WTC11 (cell line): Measurements from ENCODE around the gene FRMD4A. TPM values are rescaled to one million over a fixed set of nuclear protein-coding genes. Genes with fewer than 3 reads are reported as not detected.

ENCODE experiments used
- ATAC-seq: fragments of 200-7000 bp; cut with Tn5 transposase; 2 replicates; pipeline ENCODE4 v1.10.0; 2021; ENCODE audit warnings: mild to moderate bottlenecking, moderate library complexity
- CTCF ChIA-PET: fragments of 300-600 bp; sonication (Branson Sonifier 250); formaldehyde crosslinking; loops from one replicate; lab custom pipeline; 2021; ENCODE audit warnings: antibody characterized with exemption; lab: Charles Lee
- POLR2A ChIA-PET: fragments of 350-600 bp; sonication (Branson Sonifier 250); formaldehyde crosslinking; loops from one replicate; lab custom pipeline; 2021; ENCODE audit warnings: antibody characterized with exemption; lab: Charles Lee
- DNase-seq: peaks from one replicate; pipeline ENCODE4 v3.0.0; 2021; ENCODE audit warnings: low spot score
- H3K27ac Mint-ChIP-seq: 2 replicates; pipeline ENCODE4 v1.8.0; 2021; ENCODE audit warnings: mixed read lengths
- H3K27me3 Mint-ChIP-seq: 2 replicates; pipeline ENCODE4 v1.8.0; 2021; ENCODE audit warnings: low read depth, mild to moderate bottlenecking, moderate library complexity, mixed read lengths
- H3K36me3 Mint-ChIP-seq: 2 replicates; pipeline ENCODE4 v1.8.0; 2021; ENCODE audit warnings: mixed read lengths
- H3K4me1 Mint-ChIP-seq: 2 replicates; pipeline ENCODE4 v1.8.0; 2022; ENCODE audit warnings: mixed read lengths
- H3K4me3 Mint-ChIP-seq: 2 replicates; pipeline ENCODE4 v1.8.0; 2021; ENCODE audit warnings: mild to moderate bottlenecking, moderate library complexity, mixed read lengths
- H3K9me3 Mint-ChIP-seq: 2 replicates; pipeline ENCODE4 v1.8.0; 2021; ENCODE audit warnings: mixed read lengths
- ATF1 ChIP-seq: sonication (generic); formaldehyde crosslinking; IDR thresholded peaks from 2 replicates; pipeline ENCODE4 v1.8.1; 2023; ENCODE audit warnings: mild to moderate bottlenecking, moderate library complexity, missing genetic modification reagents
- CREM ChIP-seq: sonication (generic); formaldehyde crosslinking; IDR thresholded peaks from 2 replicates; pipeline ENCODE4 v1.8.1; 2022; ENCODE audit warnings: mild to moderate bottlenecking, missing genetic modification reagents, moderate library complexity
- ERG ChIP-seq: fragments of 250-450 bp; sonication (Bioruptor Pico); IDR thresholded peaks from 2 replicates; pipeline ENCODE4 v1.8.0; 2021; ENCODE audit warnings: mild to moderate bottlenecking
- HMGA2 ChIP-seq: fragments of 250-450 bp; sonication (Bioruptor Pico); IDR thresholded peaks from 2 replicates; pipeline ENCODE4 v1.4.0; 2021; ENCODE audit warnings: mild to moderate bottlenecking, moderate library complexity
- MXD4 ChIP-seq: fragments of 250-450 bp; sonication (Bioruptor Pico); IDR thresholded peaks from 2 replicates; pipeline ENCODE4 v1.8.0; 2021; ENCODE audit warnings: mild to moderate bottlenecking, moderate library complexity, borderline replicate concordance
- MYBL2 ChIP-seq: sonication (generic); formaldehyde crosslinking; IDR thresholded peaks from 2 replicates; pipeline ENCODE4 v1.8.1; 2023; ENCODE audit warnings: mild to moderate bottlenecking, moderate library complexity, missing genetic modification reagents
- NFYB ChIP-seq: sonication (generic); formaldehyde crosslinking; conservative IDR thresholded peaks from 2 replicates; pipeline ENCODE4 v1.8.0; 2022; ENCODE audit warnings: low read depth, missing genetic modification reagents
- PREB ChIP-seq: sonication (generic); formaldehyde crosslinking; IDR thresholded peaks from 2 replicates; pipeline ENCODE4 v1.8.1; 2022; ENCODE audit warnings: mild to moderate bottlenecking, missing genetic modification reagents, moderate library complexity, borderline replicate concordance
- RELA ChIP-seq: sonication (generic); formaldehyde crosslinking; IDR thresholded peaks from 2 replicates; pipeline ENCODE4 v1.8.1; 2022; ENCODE audit warnings: missing genetic modification reagents, mild to moderate bottlenecking, borderline replicate concordance
- SOX15 ChIP-seq: fragments of 250-450 bp; sonication (Bioruptor Pico); IDR thresholded peaks from 2 replicates; pipeline ENCODE4 v1.9.0; 2021; ENCODE audit warnings: mild to moderate bottlenecking
- ZBTB21 ChIP-seq: sonication (generic); formaldehyde crosslinking; IDR thresholded peaks from 2 replicates; pipeline ENCODE4 v1.8.1; 2023; ENCODE audit warnings: mild to moderate bottlenecking, missing genetic modification reagents, borderline replicate concordance
- ZMAT4 ChIP-seq: fragments of 250-450 bp; sonication (Bioruptor Pico); IDR thresholded peaks from 2 replicates; pipeline ENCODE4 v1.9.0; 2021; ENCODE audit warnings: mild to moderate bottlenecking
- ZNF121 ChIP-seq: sonication (generic); formaldehyde crosslinking; IDR thresholded peaks from 2 replicates; pipeline ENCODE4 v1.8.0; 2023; ENCODE audit warnings: missing genetic modification reagents
- ZNF219 ChIP-seq: sonication (generic); formaldehyde crosslinking; IDR thresholded peaks from 2 replicates; pipeline ENCODE4 v1.8.0; 2023; ENCODE audit warnings: missing genetic modification reagents, mild to moderate bottlenecking, borderline replicate concordance
- total RNA-seq: library from RNA; stranded (reverse); gene quantifications from 3 replicates; pipeline ENCODE4 v1.2.3, GENCODE V29; 2021
- TF ChIP-seq, protein P1 (sequence below): fragments of 250-450 bp; sonication (Bioruptor Pico); IDR thresholded peaks from 2 replicates; pipeline ENCODE4 v1.9.0; 2021; ENCODE audit warnings: mild to moderate bottlenecking, borderline replicate concordance
- TF ChIP-seq, protein P2 (sequence below): sonication (generic); formaldehyde crosslinking; IDR thresholded peaks from 2 replicates; pipeline ENCODE4 v1.8.1; 2023; ENCODE audit warnings: mild to moderate bottlenecking, missing genetic modification reagents, borderline replicate concordance
- TF ChIP-seq, protein P3 (sequence below): sonication (generic); formaldehyde crosslinking; IDR thresholded peaks from 2 replicates; pipeline ENCODE4 v1.8.1; 2023; ENCODE audit warnings: mild to moderate bottlenecking, missing genetic modification reagents, moderate library complexity

FRMD4A gene
- total RNA-seq, 1 experiment from 2014 or later = 35.5 TPM

- TF ChIP-seq, protein P1, sequence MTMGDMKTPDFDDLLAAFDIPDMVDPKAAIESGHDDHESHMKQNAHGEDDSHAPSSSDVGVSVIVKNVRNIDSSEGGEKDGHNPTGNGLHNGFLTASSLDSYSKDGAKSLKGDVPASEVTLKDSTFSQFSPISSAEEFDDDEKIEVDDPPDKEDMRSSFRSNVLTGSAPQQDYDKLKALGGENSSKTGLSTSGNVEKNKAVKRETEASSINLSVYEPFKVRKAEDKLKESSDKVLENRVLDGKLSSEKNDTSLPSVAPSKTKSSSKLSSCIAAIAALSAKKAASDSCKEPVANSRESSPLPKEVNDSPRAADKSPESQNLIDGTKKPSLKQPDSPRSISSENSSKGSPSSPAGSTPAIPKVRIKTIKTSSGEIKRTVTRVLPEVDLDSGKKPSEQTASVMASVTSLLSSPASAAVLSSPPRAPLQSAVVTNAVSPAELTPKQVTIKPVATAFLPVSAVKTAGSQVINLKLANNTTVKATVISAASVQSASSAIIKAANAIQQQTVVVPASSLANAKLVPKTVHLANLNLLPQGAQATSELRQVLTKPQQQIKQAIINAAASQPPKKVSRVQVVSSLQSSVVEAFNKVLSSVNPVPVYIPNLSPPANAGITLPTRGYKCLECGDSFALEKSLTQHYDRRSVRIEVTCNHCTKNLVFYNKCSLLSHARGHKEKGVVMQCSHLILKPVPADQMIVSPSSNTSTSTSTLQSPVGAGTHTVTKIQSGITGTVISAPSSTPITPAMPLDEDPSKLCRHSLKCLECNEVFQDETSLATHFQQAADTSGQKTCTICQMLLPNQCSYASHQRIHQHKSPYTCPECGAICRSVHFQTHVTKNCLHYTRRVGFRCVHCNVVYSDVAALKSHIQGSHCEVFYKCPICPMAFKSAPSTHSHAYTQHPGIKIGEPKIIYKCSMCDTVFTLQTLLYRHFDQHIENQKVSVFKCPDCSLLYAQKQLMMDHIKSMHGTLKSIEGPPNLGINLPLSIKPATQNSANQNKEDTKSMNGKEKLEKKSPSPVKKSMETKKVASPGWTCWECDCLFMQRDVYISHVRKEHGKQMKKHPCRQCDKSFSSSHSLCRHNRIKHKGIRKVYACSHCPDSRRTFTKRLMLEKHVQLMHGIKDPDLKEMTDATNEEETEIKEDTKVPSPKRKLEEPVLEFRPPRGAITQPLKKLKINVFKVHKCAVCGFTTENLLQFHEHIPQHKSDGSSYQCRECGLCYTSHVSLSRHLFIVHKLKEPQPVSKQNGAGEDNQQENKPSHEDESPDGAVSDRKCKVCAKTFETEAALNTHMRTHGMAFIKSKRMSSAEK (CRISPR knock-in tag) = no peak
- TF ChIP-seq ZNF121 (CRISPR knock-in tag) (no peak), CREM (CRISPR knock-in tag) (no peak), MYBL2 (CRISPR knock-in tag) (no peak), RELA (CRISPR knock-in tag) (no peak)
- TF ChIP-seq, protein P2, sequence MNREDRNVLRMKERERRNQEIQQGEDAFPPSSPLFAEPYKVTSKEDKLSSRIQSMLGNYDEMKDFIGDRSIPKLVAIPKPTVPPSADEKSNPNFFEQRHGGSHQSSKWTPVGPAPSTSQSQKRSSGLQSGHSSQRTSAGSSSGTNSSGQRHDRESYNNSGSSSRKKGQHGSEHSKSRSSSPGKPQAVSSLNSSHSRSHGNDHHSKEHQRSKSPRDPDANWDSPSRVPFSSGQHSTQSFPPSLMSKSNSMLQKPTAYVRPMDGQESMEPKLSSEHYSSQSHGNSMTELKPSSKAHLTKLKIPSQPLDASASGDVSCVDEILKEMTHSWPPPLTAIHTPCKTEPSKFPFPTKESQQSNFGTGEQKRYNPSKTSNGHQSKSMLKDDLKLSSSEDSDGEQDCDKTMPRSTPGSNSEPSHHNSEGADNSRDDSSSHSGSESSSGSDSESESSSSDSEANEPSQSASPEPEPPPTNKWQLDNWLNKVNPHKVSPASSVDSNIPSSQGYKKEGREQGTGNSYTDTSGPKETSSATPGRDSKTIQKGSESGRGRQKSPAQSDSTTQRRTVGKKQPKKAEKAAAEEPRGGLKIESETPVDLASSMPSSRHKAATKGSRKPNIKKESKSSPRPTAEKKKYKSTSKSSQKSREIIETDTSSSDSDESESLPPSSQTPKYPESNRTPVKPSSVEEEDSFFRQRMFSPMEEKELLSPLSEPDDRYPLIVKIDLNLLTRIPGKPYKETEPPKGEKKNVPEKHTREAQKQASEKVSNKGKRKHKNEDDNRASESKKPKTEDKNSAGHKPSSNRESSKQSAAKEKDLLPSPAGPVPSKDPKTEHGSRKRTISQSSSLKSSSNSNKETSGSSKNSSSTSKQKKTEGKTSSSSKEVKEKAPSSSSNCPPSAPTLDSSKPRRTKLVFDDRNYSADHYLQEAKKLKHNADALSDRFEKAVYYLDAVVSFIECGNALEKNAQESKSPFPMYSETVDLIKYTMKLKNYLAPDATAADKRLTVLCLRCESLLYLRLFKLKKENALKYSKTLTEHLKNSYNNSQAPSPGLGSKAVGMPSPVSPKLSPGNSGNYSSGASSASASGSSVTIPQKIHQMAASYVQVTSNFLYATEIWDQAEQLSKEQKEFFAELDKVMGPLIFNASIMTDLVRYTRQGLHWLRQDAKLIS (CRISPR knock-in tag) = no peak
Observed at GRCh38 chr10:13961097-13961496, 369.6 kb downstream of the FRMD4A start (continued).

DNA sequence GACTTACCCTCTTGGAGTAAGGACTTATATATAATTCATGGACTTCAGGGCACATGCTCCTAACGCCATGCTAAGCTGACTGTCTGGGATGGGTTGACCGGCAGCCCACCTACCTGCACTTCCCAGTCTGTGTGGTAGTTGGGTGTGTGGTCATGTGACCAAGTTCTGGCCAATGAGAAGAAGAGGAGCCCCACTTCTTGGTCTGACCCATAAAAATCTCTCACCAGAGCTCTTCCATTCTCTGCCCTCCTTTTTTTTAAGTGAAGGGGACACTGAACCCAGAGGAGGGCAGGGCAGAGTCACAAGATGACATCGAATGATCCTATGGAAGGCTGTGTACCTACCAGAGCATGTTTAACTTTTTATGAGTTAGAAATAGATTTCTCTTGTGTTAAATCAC, 370.1 kb downstream of the FRMD4A start:
- Mint-ChIP-seq H3K4me1 (peaks cover 36% of the 10 kb centered on the region), H3K27me3 (no peaks in the 10 kb centered on the region), H3K27ac (no peak overlapping the region), H3K4me3 (no peak overlapping the region), H3K9me3 (no peaks in the 10 kb centered on the region), H3K36me3 (no peaks in the 10 kb centered on the region)
- CTCF ChIA-PET = no interaction called here
- TF ChIP-seq ATF1 (CRISPR knock-in tag) (no peak), MXD4 (no peak), NFYB (0 out of 2 replicates have a peak, but pooled peaks have one; percentile 14), ZNF219 (CRISPR knock-in tag) (no peak), ZBTB21 (CRISPR knock-in tag) (no peak), ZNF121 (CRISPR knock-in tag) (no peak), SOX15 (CRISPR knock-in tag) (no peak), ZMAT4 (CRISPR knock-in tag) (no peak), HMGA2 (CRISPR knock-in tag) (no peak), PREB (CRISPR knock-in tag) (no peak), ERG (CRISPR knock-in tag) (no peak)
- TF ChIP-seq, protein P3, sequence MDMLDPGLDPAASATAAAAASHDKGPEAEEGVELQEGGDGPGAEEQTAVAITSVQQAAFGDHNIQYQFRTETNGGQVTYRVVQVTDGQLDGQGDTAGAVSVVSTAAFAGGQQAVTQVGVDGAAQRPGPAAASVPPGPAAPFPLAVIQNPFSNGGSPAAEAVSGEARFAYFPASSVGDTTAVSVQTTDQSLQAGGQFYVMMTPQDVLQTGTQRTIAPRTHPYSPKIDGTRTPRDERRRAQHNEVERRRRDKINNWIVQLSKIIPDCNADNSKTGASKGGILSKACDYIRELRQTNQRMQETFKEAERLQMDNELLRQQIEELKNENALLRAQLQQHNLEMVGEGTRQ (CRISPR knock-in tag) = peak; percentile 82
- POLR2A ChIA-PET = no interaction called here
- ATAC-seq = 0 out of 2 replicates have a peak, but pooled peaks have one; percentile 35
- no peak for DNase-seq
